ENCODE results near the gene TESK2.

TESK2 gene

DNA sequence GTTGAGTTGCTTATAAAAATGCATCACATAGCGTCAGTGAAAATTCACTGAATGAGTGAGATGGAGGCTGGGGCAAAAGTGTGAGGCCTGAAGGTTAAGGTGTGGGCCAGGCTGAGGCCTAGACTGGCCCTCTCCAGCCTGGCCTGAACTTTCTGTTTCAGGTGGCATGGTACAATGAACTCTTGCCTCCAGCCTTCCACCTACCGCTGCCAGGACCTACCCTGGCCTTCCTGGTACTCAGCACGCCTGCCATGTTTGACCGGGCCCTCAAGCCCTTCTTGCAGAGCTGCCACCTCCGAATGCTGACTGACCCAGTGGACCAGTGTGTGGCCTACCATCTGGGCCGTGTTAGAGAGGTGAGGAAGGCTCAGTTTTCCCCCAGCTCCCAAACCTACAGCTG, 16.2 kb upstream of the TESK2 start:
- no peaks in the 10 kb centered on the region for H3K79me1 ChIP-seq (ENCODE audit: low read length)
- no peak overlapping the region for H3K4ac ChIP-seq (ENCODE audit: low read depth, low read length)
- no peak overlapping the region for H3K56ac ChIP-seq (ENCODE audit: low read length)
- no peak overlapping the region for H2BK15ac ChIP-seq (replicated peaks; ENCODE audit: low read depth)
- no peak overlapping the region for H2BK5ac ChIP-seq (ENCODE audit: low read length)
- no peak overlapping the region for H3K27ac ChIP-seq (ENCODE audit: low read depth, low read length)
- H3K9ac ChIP-seq (ENCODE audit: low read length) = no peak overlapping the region
- H3K36me3 ChIP-seq (ENCODE audit: control insufficient read depth, insufficient read depth, low read length) = peaks cover 10% of the 10 kb centered on the region
- DNase-seq = no peak
- no peaks in the 10 kb centered on the region for H3K27me3 ChIP-seq (ENCODE audit: insufficient read depth, low read length, poor library complexity)
- no peak overlapping the region for H3K18ac ChIP-seq (ENCODE audit: low read length)
- no peak overlapping the region for H3K23ac ChIP-seq (ENCODE audit: low read length)
- H4K8ac ChIP-seq (ENCODE audit: low read depth, low read length) = no peak overlapping the region
- no peaks in the 10 kb centered on the region for H3K4me1 ChIP-seq (ENCODE audit: control insufficient read depth, low read depth, low read length)
- no CpG with 5 or more reads among the region's 6 CpGs for WGBS (ENCODE audit: extremely low coverage, insufficient coverage, low lambda C conversion rate)
- no peaks in the 10 kb centered on the region for H3K79me2 ChIP-seq (ENCODE audit: control insufficient read depth, insufficient read depth, low read length)
- H2AK5ac ChIP-seq (ENCODE audit: low read length) = no peak overlapping the region
- H3K4me3 ChIP-seq (ENCODE audit: low read length) = no peak overlapping the region
- H3K4me2 ChIP-seq (ENCODE audit: low read length) = no peak overlapping the region
- H2BK120ac ChIP-seq (ENCODE audit: low read depth, low read length) = no peak overlapping the region
- H4K5ac ChIP-seq (ENCODE audit: low read length) = no peak overlapping the region

DNA sequence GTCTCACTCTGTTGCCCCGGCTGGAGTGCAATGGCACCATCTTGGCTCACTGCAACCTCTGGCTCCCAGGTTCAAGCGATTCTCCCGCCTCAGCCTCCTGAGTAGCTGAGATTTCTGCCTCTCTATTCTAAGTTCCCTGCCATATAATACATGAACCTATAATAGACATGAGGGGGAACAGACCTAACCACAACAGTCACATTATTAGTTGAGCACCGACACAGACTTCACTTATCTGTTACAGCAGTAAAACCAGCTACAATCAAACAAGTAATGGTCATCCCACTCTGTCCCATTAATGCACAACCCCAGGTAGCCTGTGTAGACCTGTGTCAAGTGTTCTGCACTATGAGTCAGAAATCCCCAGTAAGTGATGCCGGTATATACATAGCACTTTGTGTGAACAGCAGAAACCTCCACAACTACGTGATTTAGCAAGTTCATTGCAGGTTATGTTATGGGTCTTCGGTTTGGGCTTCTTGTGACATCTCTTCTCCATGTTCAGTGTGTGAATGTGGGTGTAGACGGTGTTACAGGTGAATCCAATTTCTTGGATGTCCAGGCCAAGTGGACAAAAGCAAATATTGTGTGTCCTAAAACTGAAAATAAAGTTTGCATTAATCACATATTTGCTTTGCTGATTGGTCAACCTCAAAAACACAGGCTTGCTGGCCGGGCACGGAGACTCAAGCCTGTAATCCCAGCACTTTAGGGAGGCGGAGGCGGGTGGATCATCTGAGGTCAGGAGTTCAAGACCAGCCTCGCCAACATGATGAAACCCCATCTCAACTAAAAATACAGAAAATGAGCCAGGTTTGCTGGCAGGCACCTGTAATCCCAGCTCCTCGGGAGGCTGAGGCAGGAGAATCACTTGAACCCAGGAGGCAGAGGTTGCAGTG, 12.7 kb upstream of the TESK2 start:
- Histone ChIP-seq H3K36me3 (ENCODE audit: control insufficient read depth, insufficient read depth, low read length) (no peaks in the 10 kb centered on the region), H3K23ac (ENCODE audit: low read length) (no peak overlapping the region)
- no CpG with 5 or more reads among the region's 14 CpGs for WGBS (ENCODE audit: extremely low coverage, insufficient coverage, low lambda C conversion rate)

DNA sequence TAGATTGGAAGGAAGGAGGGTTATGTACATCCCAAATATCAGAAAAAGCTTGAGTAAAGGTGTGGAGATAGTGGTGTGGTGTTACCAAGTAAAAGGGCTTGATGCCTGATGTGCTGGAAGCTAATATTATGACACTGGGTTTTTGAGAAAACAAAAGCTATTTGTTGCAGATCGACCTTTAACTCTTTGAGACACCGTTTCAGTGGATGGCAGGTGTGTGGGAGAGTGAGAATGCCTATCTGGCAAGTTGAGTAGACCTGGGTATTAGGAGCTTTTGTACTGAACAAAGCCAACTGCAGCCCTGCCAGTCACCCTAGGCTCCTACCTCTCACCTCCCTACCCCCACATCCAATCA, 10.5 kb upstream of the TESK2 start:
- Histone ChIP-seq H3K79me2 (ENCODE audit: control insufficient read depth, insufficient read depth, low read length) (peaks cover 1% of the 10 kb centered on the region), H3K18ac (ENCODE audit: low read length) (no peak overlapping the region), H3K36me3 (ENCODE audit: control insufficient read depth, insufficient read depth, low read length) (no peaks in the 10 kb centered on the region), H3K4me1 (ENCODE audit: control insufficient read depth, low read depth, low read length) (peaks cover 3% of the 10 kb centered on the region), H3K9ac (ENCODE audit: low read length) (peak overlapping the region; percentile 12), H3K56ac (ENCODE audit: low read length) (no peak overlapping the region), H2BK120ac (ENCODE audit: low read depth, low read length) (no peak overlapping the region), H3K4me3 (ENCODE audit: low read length) (no peak overlapping the region), H4K8ac (ENCODE audit: low read depth, low read length) (no peak overlapping the region), H3K4ac (ENCODE audit: low read depth, low read length) (no peak overlapping the region), H3K27ac (ENCODE audit: low read depth, low read length) (no peak overlapping the region), H3K27me3 (ENCODE audit: insufficient read depth, low read length, poor library complexity) (no peaks in the 10 kb centered on the region), H3K4me2 (ENCODE audit: low read length) (no peak overlapping the region), H4K5ac (ENCODE audit: low read length) (no peak overlapping the region), H3K79me1 (ENCODE audit: low read length) (peaks cover 3% of the 10 kb centered on the region), H3K23ac (ENCODE audit: low read length) (no peak overlapping the region), H2BK15ac (replicated peaks; ENCODE audit: low read depth) (no peak overlapping the region), H2AK5ac (ENCODE audit: low read length) (no peak overlapping the region), H2BK5ac (ENCODE audit: low read length) (no peak overlapping the region)
- no CpG with 5 or more reads among the region's 2 CpGs for WGBS (ENCODE audit: extremely low coverage, insufficient coverage, low lambda C conversion rate)
- DNase-seq = no peak

More for the DNA sequence above, 12.7 kb upstream of the TESK2 start:
- Histone ChIP-seq H3K79me2 (ENCODE audit: control insufficient read depth, insufficient read depth, low read length) (peaks cover 1% of the 10 kb centered on the region), H3K79me1 (ENCODE audit: low read length) (peaks cover 3% of the 10 kb centered on the region), H2BK5ac (ENCODE audit: low read length) (no peak overlapping the region), H3K4me3 (ENCODE audit: low read length) (no peak overlapping the region), H3K56ac (ENCODE audit: low read length) (no peak overlapping the region), H3K4me2 (ENCODE audit: low read length) (no peak overlapping the region), H2BK120ac (ENCODE audit: low read depth, low read length) (no peak overlapping the region), H3K9ac (ENCODE audit: low read length) (no peak overlapping the region), H3K27ac (ENCODE audit: low read depth, low read length) (no peak overlapping the region), H3K18ac (ENCODE audit: low read length) (no peak overlapping the region), H2AK5ac (ENCODE audit: low read length) (no peak overlapping the region), H4K5ac (ENCODE audit: low read length) (no peak overlapping the region), H3K4ac (ENCODE audit: low read depth, low read length) (no peak overlapping the region), H4K8ac (ENCODE audit: low read depth, low read length) (no peak overlapping the region), H3K27me3 (ENCODE audit: insufficient read depth, low read length, poor library complexity) (no peaks in the 10 kb centered on the region), H2BK15ac (replicated peaks; ENCODE audit: low read depth) (no peak overlapping the region), H3K4me1 (ENCODE audit: control insufficient read depth, low read depth, low read length) (peaks cover 3% of the 10 kb centered on the region)
- no peak for DNase-seq

DNA sequence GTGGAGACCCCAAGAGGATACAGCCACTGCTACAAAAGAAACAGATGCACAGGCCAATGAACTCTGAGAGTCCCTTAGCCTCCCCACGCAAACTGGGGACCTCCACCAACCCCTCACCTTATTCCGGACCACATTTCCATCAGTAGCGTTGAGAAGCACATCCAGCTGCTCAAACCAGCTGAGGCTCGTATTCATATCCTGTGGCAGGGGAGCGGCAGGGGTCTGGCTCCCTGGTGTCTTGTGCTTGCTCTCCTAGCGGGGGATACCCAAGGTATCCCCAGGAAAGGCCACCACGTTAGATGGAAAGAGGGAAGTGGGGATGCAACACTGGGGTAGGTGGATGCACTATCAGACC, 8.4 kb upstream of the TESK2 start:
- Histone ChIP-seq H2BK120ac (ENCODE audit: low read depth, low read length) (no peak overlapping the region), H2AK5ac (ENCODE audit: low read length) (no peak overlapping the region), H3K36me3 (ENCODE audit: control insufficient read depth, insufficient read depth, low read length) (no peaks in the 10 kb centered on the region), H2BK5ac (ENCODE audit: low read length) (peak overlapping the region; percentile 20), H4K8ac (ENCODE audit: low read depth, low read length) (no peak overlapping the region), H3K56ac (ENCODE audit: low read length) (peak overlapping the region; percentile 96), H4K5ac (ENCODE audit: low read length) (no peak overlapping the region), H3K18ac (ENCODE audit: low read length) (no peak overlapping the region), H3K4me1 (ENCODE audit: control insufficient read depth, low read depth, low read length) (peaks cover 3% of the 10 kb centered on the region), H3K4me2 (ENCODE audit: low read length) (peak overlapping the region; percentile 99), H3K9ac (ENCODE audit: low read length) (peak overlapping the region; percentile 91), H3K4ac (ENCODE audit: low read depth, low read length) (no peak overlapping the region), H2BK15ac (replicated peaks; ENCODE audit: low read depth) (no peak overlapping the region), H3K27ac (ENCODE audit: low read depth, low read length) (no peak overlapping the region), H3K23ac (ENCODE audit: low read length) (no peak overlapping the region), H3K27me3 (ENCODE audit: insufficient read depth, low read length, poor library complexity) (no peaks in the 10 kb centered on the region), H3K79me1 (ENCODE audit: low read length) (peaks cover 3% of the 10 kb centered on the region), H3K79me2 (ENCODE audit: control insufficient read depth, insufficient read depth, low read length) (peaks cover 1% of the 10 kb centered on the region), H3K4me3 (ENCODE audit: low read length) (peak overlapping the region; percentile 72)
- peak; percentile 34 for DNase-seq
- WGBS (ENCODE audit: extremely low coverage, insufficient coverage, low lambda C conversion rate) = no CpG with 5 or more reads among the region's 7 CpGs

DNA sequence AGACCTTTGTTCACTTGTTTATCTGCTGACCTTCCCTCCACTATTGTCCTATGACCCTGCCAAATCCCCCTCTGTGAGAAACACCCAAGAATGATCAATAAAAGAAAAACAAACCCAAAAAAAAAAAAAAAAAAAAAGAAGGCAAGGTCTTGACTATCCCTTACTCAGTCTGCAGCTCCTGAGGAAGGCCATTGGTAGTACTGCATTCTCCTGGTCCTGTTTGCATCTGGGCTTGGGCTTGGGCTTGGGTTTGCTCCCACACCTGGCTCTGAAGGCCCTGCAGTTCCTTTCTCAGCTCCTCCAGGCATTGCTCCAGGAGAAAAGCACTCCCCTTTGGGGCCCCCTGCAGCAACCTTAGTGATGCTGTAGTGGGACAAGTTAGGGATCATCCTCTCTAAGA, 7.3 kb upstream of the TESK2 start:
- Histone ChIP-seq H3K9ac (ENCODE audit: low read length) (no peak overlapping the region), H3K4me1 (ENCODE audit: control insufficient read depth, low read depth, low read length) (peaks cover 3% of the 10 kb centered on the region), H2BK15ac (replicated peaks; ENCODE audit: low read depth) (no peak overlapping the region), H3K4ac (ENCODE audit: low read depth, low read length) (no peak overlapping the region), H3K36me3 (ENCODE audit: control insufficient read depth, insufficient read depth, low read length) (no peaks in the 10 kb centered on the region), H3K79me2 (ENCODE audit: control insufficient read depth, insufficient read depth, low read length) (peaks cover 1% of the 10 kb centered on the region), H3K56ac (ENCODE audit: low read length) (no peak overlapping the region), H4K5ac (ENCODE audit: low read length) (no peak overlapping the region), H3K27me3 (ENCODE audit: insufficient read depth, low read length, poor library complexity) (no peaks in the 10 kb centered on the region), H3K27ac (ENCODE audit: low read depth, low read length) (no peak overlapping the region), H2BK5ac (ENCODE audit: low read length) (no peak overlapping the region), H3K4me2 (ENCODE audit: low read length) (no peak overlapping the region), H3K23ac (ENCODE audit: low read length) (no peak overlapping the region), H4K8ac (ENCODE audit: low read depth, low read length) (no peak overlapping the region), H2AK5ac (ENCODE audit: low read length) (no peak overlapping the region), H3K79me1 (ENCODE audit: low read length) (peaks cover 3% of the 10 kb centered on the region), H2BK120ac (ENCODE audit: low read depth, low read length) (no peak overlapping the region), H3K4me3 (ENCODE audit: low read length) (no peak overlapping the region), H3K18ac (ENCODE audit: low read length) (no peak overlapping the region)
- no peak for DNase-seq
